Stimulated activated CD8-positive, alpha-beta memory T cell treated with anti-CD3 and anti-CD28 coated beads, Interleukin-12 subunit alpha, Interleukin-12 subunit beta, amount 100 ng/mL, for 24 hours (primary cell): ENCODE data around the gene TRAF2.
"Not testable (repeated sequence)": the region's sequence is repeated elsewhere in the genome, so short reads cannot be mapped to it uniquely, and the experiment has no call there.

Source experiments
- DNase-seq: peaks from one replicate; pipeline ENCODE4 v3.0.0-alpha.2; 2020; ENCODE audit errors: extremely low read depth

Gene TRAF2

GRCh38 chr9:136857581-136858412 lies 28.5 kb upstream of the TRAF2 start:
- DNase-seq, result no peak

- DNase-seq, result no peak
These were observed 27.9 kb upstream of the TRAF2 start for GRCh38 chr9:136858452-136858843.

GRCh38 chr9:136858844-136859757 lies 27.2 kb upstream of the TRAF2 start:
- no peak for DNase-seq

GRCh38 chr9:136860529-136860928 lies 25.8 kb upstream of the TRAF2 start:
- no peak for DNase-seq

GRCh38 chr9:136860933-136861873 lies 25.1 kb upstream of the TRAF2 start:
- no peak for DNase-seq

- no peak for DNase-seq
These were observed 24.4 kb upstream of the TRAF2 start for GRCh38 chr9:136861874-136862457.

- no peak for DNase-seq
These were observed 23.3 kb upstream of the TRAF2 start for GRCh38 chr9:136862849-136863622.

GRCh38 chr9:136863623-136864273 lies 22.6 kb upstream of the TRAF2 start:
- DNase-seq, result no peak

- no peak for DNase-seq
These were observed 21.1 kb upstream of the TRAF2 start for GRCh38 chr9:136865041-136865767.

GRCh38 chr9:136865768-136866103 lies 20.6 kb upstream of the TRAF2 start:
- no peak for DNase-seq

GRCh38 chr9:136866898-136867421 lies 19.4 kb upstream of the TRAF2 start:
- DNase-seq, result not testable (repeated sequence)

- DNase-seq, result no peak
These were observed 18.8 kb upstream of the TRAF2 start for GRCh38 chr9:136867480-136867879.

GRCh38 chr9:136867917-136868316 lies 18.4 kb upstream of the TRAF2 start:
- DNase-seq, result no peak

- no peak for DNase-seq
These were observed 17.7 kb upstream of the TRAF2 start for GRCh38 chr9:136868644-136869043.

GRCh38 chr9:136869611-136870010 lies 16.7 kb upstream of the TRAF2 start:
- not testable (repeated sequence) for DNase-seq

- DNase-seq, result no peak
These were observed 11.2 kb upstream of the TRAF2 start for GRCh38 chr9:136875155-136875554.

- no peak for DNase-seq
These were observed 9.8 kb upstream of the TRAF2 start for GRCh38 chr9:136876476-136876875.

GRCh38 chr9:136880651-136881050 lies 5.7 kb upstream of the TRAF2 start:
- no peak for DNase-seq

- no peak for DNase-seq
These were observed 4.6 kb upstream of the TRAF2 start for GRCh38 chr9:136881691-136882108.
